A204.1 (cell line): ENCODE measurements around the gene KCNQ1.

Experiments
- FAIRE-seq: peaks from 2 replicates; lab custom pipeline; 2012; peaks lifted over from hg19 to GRCh38; lab: Jason Lieb, UNC

The KCNQ1 gene

GRCh38 chr11:2737866-2738265, 293.1 kb downstream of the KCNQ1 start:
- FAIRE-seq = no peak

GRCh38 chr11:2738551-2739431, 294.0 kb downstream of the KCNQ1 start:
- FAIRE-seq = no peak

- FAIRE-seq = no peak
Observed at GRCh38 chr11:2739531-2740274, 294.9 kb downstream of the KCNQ1 start.

GRCh38 chr11:2740275-2740940, 295.6 kb downstream of the KCNQ1 start:
- FAIRE-seq = no peak

GRCh38 chr11:2741006-2741376, 296.2 kb downstream of the KCNQ1 start:
- FAIRE-seq = no peak

- no peak for FAIRE-seq
Observed at GRCh38 chr11:2741377-2742131, 296.7 kb downstream of the KCNQ1 start.

- FAIRE-seq = no peak
Observed at GRCh38 chr11:2742201-2742600, 297.4 kb downstream of the KCNQ1 start.

- FAIRE-seq = no peak
Observed at GRCh38 chr11:2742611-2743426, 298.0 kb downstream of the KCNQ1 start.

GRCh38 chr11:2743427-2744110, 298.8 kb downstream of the KCNQ1 start:
- no peak for FAIRE-seq

- no peak for FAIRE-seq
Observed at GRCh38 chr11:2744166-2744565, 299.4 kb downstream of the KCNQ1 start.

GRCh38 chr11:2745511-2745910, 300.7 kb downstream of the KCNQ1 start:
- no peak for FAIRE-seq

- no peak for FAIRE-seq
Observed at GRCh38 chr11:2746401-2747247, 301.8 kb downstream of the KCNQ1 start.

- FAIRE-seq = no peak
Observed at GRCh38 chr11:2747248-2748027, 302.6 kb downstream of the KCNQ1 start.

- no peak for FAIRE-seq
Observed at GRCh38 chr11:2748061-2748813, 303.4 kb downstream of the KCNQ1 start.

GRCh38 chr11:2748814-2749554, 304.2 kb downstream of the KCNQ1 start:
- FAIRE-seq = no peak

- no peak for FAIRE-seq
Observed at GRCh38 chr11:2750101-2750681, 305.4 kb downstream of the KCNQ1 start.
